Measurements from ENCODE around the gene SLC7A10.
"Not testable (repeated sequence)": the region's sequence is repeated elsewhere in the genome, so short reads cannot be mapped to it uniquely, and the experiment has no call there.

Gene SLC7A10

GRCh38 chr19:33202546-33203507 is 22.8 kb downstream of the SLC7A10 start:
- DNase-seq (ENCODE audit: low read depth in 2 of 2): no peak

- no peak for DNase-seq (ENCODE audit: low read depth in 2 of 2)
These were observed 23.6 kb downstream of the SLC7A10 start for GRCh38 chr19:33201886-33202545.

- DNase-seq (ENCODE audit: low read depth in 2 of 2): no peak
These were observed 24.2 kb downstream of the SLC7A10 start for GRCh38 chr19:33201473-33201872.

GRCh38 chr19:33199441-33200265 is 26.0 kb downstream of the SLC7A10 start:
- DNase-seq (ENCODE audit: low read depth in 2 of 2): no peak

- no peak for DNase-seq (ENCODE audit: low read depth in 2 of 2)
These were observed 27.5 kb downstream of the SLC7A10 start for GRCh38 chr19:33198169-33198568.

GRCh38 chr19:33197591-33198000 is 28.1 kb downstream of the SLC7A10 start:
- DNase-seq (ENCODE audit: low read depth in 2 of 2): no peak

GRCh38 chr19:33196446-33197193 is 29.0 kb downstream of the SLC7A10 start:
- DNase-seq (ENCODE audit: low read depth in 2 of 2): no peak

GRCh38 chr19:33195645-33196347 is 29.9 kb downstream of the SLC7A10 start:
- no peak for DNase-seq (ENCODE audit: low read depth in 2 of 2)

GRCh38 chr19:33194886-33195644 is 30.6 kb downstream of the SLC7A10 start:
- DNase-seq (ENCODE audit: low read depth in 2 of 2): no peak

- no peak for DNase-seq (ENCODE audit: low read depth in 2 of 2)
These were observed 31.1 kb downstream of the SLC7A10 start for GRCh38 chr19:33194532-33194885.

GRCh38 chr19:33193865-33194362 is 31.7 kb downstream of the SLC7A10 start, which contains the start of gene LRP3:
Gene LRP3 (plus strand): TSS chr19:33194330. CDS start chr19:33194786, 456 bp downstream.
- no peak for DNase-seq (ENCODE audit: low read depth in 2 of 2)

- DNase-seq (ENCODE audit: low read depth in 2 of 2): no peak
These were observed 32.3 kb downstream of the SLC7A10 start for GRCh38 chr19:33193269-33193864.

- DNase-seq (ENCODE audit: low read depth in 2 of 2): no peak
These were observed 33.6 kb downstream of the SLC7A10 start for GRCh38 chr19:33192010-33192409.

GRCh38 chr19:33191501-33191900 is 34.1 kb downstream of the SLC7A10 start:
- DNase-seq (ENCODE audit: low read depth in 2 of 2): no peak

GRCh38 chr19:33191092-33191491 is 34.6 kb downstream of the SLC7A10 start:
- DNase-seq (ENCODE audit: low read depth in 2 of 2): not testable (repeated sequence)

GRCh38 chr19:33189453-33189852 is 36.2 kb downstream of the SLC7A10 start:
- DNase-seq (ENCODE audit: low read depth in 2 of 2): no peak

- DNase-seq (ENCODE audit: low read depth in 2 of 2): no peak
These were observed 38.5 kb downstream of the SLC7A10 start for GRCh38 chr19:33187183-33187540.

GRCh38 chr19:33186431-33187182 is 39.0 kb downstream of the SLC7A10 start:
- no peak for DNase-seq (ENCODE audit: low read depth in 2 of 2)
